Measurements from ENCODE around the gene MYH3. TPM values are rescaled to one million over a fixed set of nuclear protein-coding genes. Genes with fewer than 3 reads are reported as not detected.

The MYH3 gene
- total RNA-seq, 1 experiment from 2014 or later: 1.6 TPM

- TF ChIP-seq PREB (CRISPR knock-in tag; IDR thresholded peaks at IDR 0.05; ENCODE audit: borderline replicate concordance): no peak
Measured at GRCh38 chr17:10653987-10654386, 3.1 kb downstream of the MYH3 start (continued).

- H3K9me3 Mint-ChIP-seq: no peaks in the 10 kb centered on the region
- no peaks in the 10 kb centered on the region; the same call in 1 of the 2 replicates for H3K27me3 Mint-ChIP-seq (ENCODE audit: low read depth)
- no peak for DNase-seq (ENCODE audit: low spot score)
- H3K4me1 Mint-ChIP-seq: no peaks in the 10 kb centered on the region
- no peak for ATAC-seq
- no peak overlapping the region for H3K27ac Mint-ChIP-seq
- TF ChIP-seq ZNF425 (CRISPR knock-in tag; conservative IDR thresholded peaks at IDR 0.05) (no peak), ATF2 (CRISPR knock-in tag; IDR thresholded peaks at IDR 0.05; ENCODE audit: borderline replicate concordance, low read depth) (no peak)
- POLR2A ChIA-PET: no interaction called here
- CTCF ChIA-PET: interaction anchor here (0.6 to 2.8 kb wide), 3 partner anchors 8 to 31 kb away, joined by 3 to 14 read pairs (median 4); no protein-coding TSS in a partner anchor
- no peaks in the 10 kb centered on the region for H3K36me3 Mint-ChIP-seq
- no peak overlapping the region for H3K4me3 Mint-ChIP-seq
Measured at GRCh38 chr17:10652984-10653659, 4.0 kb downstream of the MYH3 start.

- TF ChIP-seq FOXP1 (CRISPR knock-in tag; IDR thresholded peaks at IDR 0.05; ENCODE audit: borderline replicate concordance) (no peak), ZNF396 (CRISPR knock-in tag; IDR thresholded peaks at IDR 0.05; ENCODE audit: borderline replicate concordance) (no peak), ZNF138 (CRISPR knock-in tag; conservative IDR thresholded peaks at IDR 0.05) (no peak), ZNF423 (CRISPR knock-in tag; IDR thresholded peaks at IDR 0.05) (no peak), MAX (CRISPR knock-in tag; IDR thresholded peaks at IDR 0.05) (no peak), HMGXB4 (CRISPR knock-in tag; IDR thresholded peaks at IDR 0.05) (no peak), ZSCAN18 (CRISPR knock-in tag; IDR thresholded peaks at IDR 0.05) (no peak), ZBTB21 (CRISPR knock-in tag; IDR thresholded peaks at IDR 0.05; ENCODE audit: borderline replicate concordance) (no peak)
- Mint-ChIP-seq H3K4me3 (no peak overlapping the region), H3K36me3 (no peaks in the 10 kb centered on the region), H3K4me1 (no peaks in the 10 kb centered on the region), H3K27ac (0 out of 2 replicates have a peak overlapping the region, but pooled peaks have one; percentile 14), H3K27me3 (ENCODE audit: low read depth) (no peaks in the 10 kb centered on the region; the same call in 1 of the 2 replicates), H3K9me3 (no peaks in the 10 kb centered on the region)
- ATAC-seq (no peak), DNase-seq (ENCODE audit: low spot score) (no peak)
- POLR2A ChIA-PET: no interaction called here
- CTCF ChIA-PET: interaction anchor here (0.7 to 2.8 kb wide), 2 partner anchors 23 to 32 kb away, joined by 3 to 14 read pairs; no protein-coding TSS in a partner anchor
Measured at GRCh38 chr17:10651927-10652326, 5.2 kb downstream of the MYH3 start.

Data from WTC11 (cell line).